GM12891 (cell line): ENCODE measurements around the gene RNF130.
"Not testable (repeated sequence)": the region's sequence is repeated elsewhere in the genome, so short reads cannot be mapped to it uniquely, and the experiment has no call there.

Experiments used
- DNase-seq: peaks from one replicate; pipeline ENCODE4 v3.0.0; 2011; ENCODE audit warnings: low spot score; ENCODE audit not compliant: insufficient read length
- FAIRE-seq: peaks from 2 replicates; lab custom pipeline; 2011; peaks lifted over from hg19 to GRCh38; lab: Jason Lieb, UNC
- PAX5 ChIP-seq: IDR thresholded peaks from 2 replicates; pipeline ENCODE4 v1.6.1; 2011; ENCODE audit warnings: low read length, moderate library complexity, mild to moderate bottlenecking; ENCODE audit not compliant: insufficient read depth, severe bottlenecking
- POLR2A ChIP-seq: IDR thresholded peaks from 2 replicates; pipeline ENCODE4 v1.6.1; 2011; ENCODE audit warnings: low read depth, low read length, control low read depth
- POLR2AphosphoS5 ChIP-seq: IDR thresholded peaks from 2 replicates; pipeline ENCODE4 v1.6.1; 2011; ENCODE audit warnings: low read depth, low read length, control low read depth
- POU2F2 ChIP-seq: IDR thresholded peaks from 2 replicates; pipeline ENCODE4 v1.6.1; 2011; ENCODE audit warnings: low read depth, mild to moderate bottlenecking, control low read depth, low read length, moderate library complexity
- SPI1 ChIP-seq: IDR thresholded peaks from 2 replicates; pipeline ENCODE4 v1.6.1; 2011; ENCODE audit warnings: low read depth, low read length, control low read depth
- TAF1 ChIP-seq: IDR thresholded peaks from 2 replicates; pipeline ENCODE4 v1.6.1; 2011; ENCODE audit warnings: low read depth, low read length, control low read depth

Gene RNF130

GRCh38 chr5:180006141-180006540 is 65.4 kb downstream of the RNF130 start:
- no peak for FAIRE-seq
- TF ChIP-seq PAX5 (no peak), POLR2AphosphoS5 (no peak), SPI1 (no peak), TAF1 (no peak), POLR2A (no peak), POU2F2 (no peak)
- DNase-seq, result no peak

- TF ChIP-seq POU2F2 (no peak), POLR2AphosphoS5 (no peak), POLR2A (no peak), TAF1 (no peak), PAX5 (no peak), SPI1 (no peak)
- no peak for DNase-seq
- FAIRE-seq, result no peak
Measured at GRCh38 chr5:180003127-180003526, 68.4 kb downstream of the RNF130 start.

DNA sequence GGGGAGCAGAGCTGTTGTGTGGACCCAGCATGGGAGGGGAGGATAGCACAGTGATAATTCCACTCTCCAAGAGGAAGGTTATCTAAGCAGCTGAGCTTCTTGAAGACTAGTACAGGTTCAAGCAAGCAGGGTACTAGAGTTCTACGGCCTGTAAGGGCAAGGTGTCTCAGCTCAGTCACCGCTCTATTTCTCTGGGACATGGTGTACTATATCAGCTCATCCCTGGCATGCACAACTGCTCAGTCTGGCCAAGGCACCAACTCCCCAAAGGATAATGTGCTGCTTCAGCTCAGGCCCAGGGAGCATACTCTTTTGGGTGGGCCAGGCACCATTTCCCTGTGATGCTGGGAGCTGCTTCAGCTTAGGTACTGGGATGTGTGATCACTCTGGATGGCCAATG is 69.8 kb downstream of the RNF130 start:
- FAIRE-seq (no peak), DNase-seq (no peak)
- no peak for TF ChIP-seq SPI1
- TF ChIP-seq TAF1, result no peak
- TF ChIP-seq PAX5, result no peak
- TF ChIP-seq POU2F2, result no peak
- no peak for TF ChIP-seq POLR2A
- no peak for TF ChIP-seq POLR2AphosphoS5

DNA sequence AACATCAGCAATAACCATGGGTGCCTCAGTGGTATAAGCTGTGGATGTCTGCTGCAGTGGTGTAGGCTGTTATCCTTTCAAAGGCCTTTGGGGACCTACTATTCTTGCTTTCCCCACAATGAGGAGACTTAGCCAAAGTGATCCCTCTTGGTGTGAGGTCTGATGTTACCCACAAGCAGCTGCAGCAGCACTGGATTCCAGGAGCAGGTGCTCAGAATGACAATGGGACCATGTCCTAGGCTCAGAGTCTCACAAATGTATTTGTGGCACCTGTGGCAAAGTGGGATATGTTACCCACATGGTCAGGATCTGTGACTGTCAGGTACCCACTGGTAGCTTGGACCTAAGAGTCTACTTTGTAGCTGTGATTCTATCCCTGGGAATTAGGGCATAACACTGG is 70.4 kb downstream of the RNF130 start:
- FAIRE-seq, result no peak
- TF ChIP-seq POLR2A (no peak), PAX5 (no peak), POLR2AphosphoS5 (no peak), POU2F2 (no peak), SPI1 (no peak), TAF1 (no peak)
- DNase-seq, result no peak

DNA sequence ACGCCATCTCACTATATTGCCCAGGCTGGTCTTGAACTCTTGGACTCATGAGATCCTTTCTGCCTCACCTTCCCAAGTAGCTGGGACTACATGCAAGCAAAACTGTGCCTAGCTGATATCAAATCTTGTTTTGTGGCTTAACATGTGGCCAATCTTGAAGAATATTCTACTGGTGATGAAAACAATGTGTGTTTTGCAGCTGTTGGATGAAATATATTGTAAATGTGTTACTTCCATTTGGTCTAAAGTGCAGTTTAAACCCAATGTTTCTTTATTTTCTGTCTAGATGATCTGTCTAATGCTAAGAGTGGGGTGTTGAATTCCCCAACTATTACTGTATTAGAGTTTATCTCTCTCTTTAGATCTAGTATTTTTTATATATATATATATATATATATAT is 73.1 kb downstream of the RNF130 start:
- no peak for FAIRE-seq

GRCh38 chr5:179994583-179995323 is 76.8 kb downstream of the RNF130 start:
- no peak for TF ChIP-seq PAX5
- no peak for TF ChIP-seq TAF1
- TF ChIP-seq SPI1, result no peak
- no peak for TF ChIP-seq POLR2A
- no peak for TF ChIP-seq POU2F2
- no peak for TF ChIP-seq POLR2AphosphoS5
- no peak for FAIRE-seq

More for the DNA sequence above, 73.1 kb downstream of the RNF130 start:
- no peak for DNase-seq
- TF ChIP-seq SPI1, result no peak
- TF ChIP-seq POLR2AphosphoS5, result no peak

GRCh38 chr5:179992855-179993254 is 78.7 kb downstream of the RNF130 start:
- not testable (repeated sequence) for FAIRE-seq, DNase-seq

More at GRCh38 chr5:179994583-179995323, 76.8 kb downstream of the RNF130 start:
- no peak for DNase-seq

DNA sequence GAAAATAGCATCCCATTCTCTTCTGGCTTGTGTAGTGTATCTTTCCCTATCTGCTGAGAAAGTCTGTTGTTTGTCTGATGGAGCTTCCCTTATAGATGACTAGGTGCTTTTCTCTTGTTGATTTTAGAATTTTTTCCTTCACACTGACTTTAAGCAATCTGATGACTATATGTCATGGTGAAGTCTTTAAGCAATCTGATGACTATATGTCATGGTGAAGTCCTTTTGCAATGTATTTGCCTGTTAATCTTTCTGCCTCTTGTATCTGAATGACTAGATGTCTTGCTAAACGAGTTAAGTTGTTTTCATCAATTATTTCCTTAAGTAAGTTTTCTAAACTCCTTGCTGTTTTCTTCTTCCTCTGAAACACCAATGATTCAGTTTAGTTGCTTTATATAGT is 80.5 kb downstream of the RNF130 start:
- no peak for TF ChIP-seq PAX5
- TF ChIP-seq POLR2AphosphoS5, result no peak
- no peak for TF ChIP-seq POU2F2
- TF ChIP-seq TAF1, result no peak
- no peak for TF ChIP-seq POLR2A
- no peak for TF ChIP-seq SPI1
- FAIRE-seq (no peak), DNase-seq (no peak)

DNA sequence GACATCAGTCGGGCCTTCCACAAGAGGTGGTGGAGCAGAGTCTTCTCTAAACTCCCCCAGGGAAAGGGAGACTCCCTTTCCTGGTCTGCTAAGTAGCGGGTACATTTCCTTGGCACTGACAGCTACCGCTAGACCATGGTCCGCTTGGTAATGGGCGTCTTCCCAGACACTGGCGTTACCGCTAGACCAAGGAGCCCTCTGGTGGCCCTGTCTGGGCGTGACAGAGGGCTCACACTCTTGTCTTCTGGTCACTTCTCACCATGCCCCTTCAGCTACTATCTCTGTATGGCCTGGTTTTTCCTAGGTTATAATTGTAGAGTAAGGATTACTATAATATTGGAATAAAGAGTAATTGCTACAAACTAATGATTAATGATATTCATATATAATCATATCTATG is 81.0 kb downstream of the RNF130 start:
- DNase-seq, FAIRE-seq: not testable (repeated sequence)

GRCh38 chr5:179986328-179986727 is 85.2 kb downstream of the RNF130 start:
- TF ChIP-seq POLR2AphosphoS5 (no peak), POLR2A (no peak), SPI1 (no peak), POU2F2 (no peak), PAX5 (no peak), TAF1 (no peak)
- FAIRE-seq (no peak), DNase-seq (no peak)

DNA sequence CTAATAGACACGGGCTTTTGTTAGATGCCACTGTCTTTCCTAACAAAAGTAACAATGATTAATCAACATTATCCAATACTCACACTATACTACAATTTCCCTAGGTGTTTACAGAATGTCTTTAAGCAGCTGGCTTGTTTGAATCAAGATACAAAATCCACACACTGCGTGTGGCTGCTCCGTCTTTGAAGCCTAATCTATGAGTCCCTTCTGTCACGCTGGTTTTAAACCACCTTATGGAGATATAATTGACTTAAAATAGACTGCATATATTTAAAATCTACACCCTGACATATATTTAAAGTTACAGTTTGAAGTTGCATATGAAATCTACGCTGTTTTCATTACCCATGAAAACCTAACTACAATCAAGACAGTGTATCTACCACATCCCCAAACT is 89.9 kb downstream of the RNF130 start:
- no peak for DNase-seq
- no peak for FAIRE-seq
- TF ChIP-seq TAF1, result no peak
- TF ChIP-seq PAX5, result no peak
- TF ChIP-seq POLR2A, result no peak
- no peak for TF ChIP-seq SPI1
- TF ChIP-seq POU2F2, result no peak
- TF ChIP-seq POLR2AphosphoS5, result no peak

GRCh38 chr5:179980767-179981166 is 90.8 kb downstream of the RNF130 start:
- DNase-seq (no peak), FAIRE-seq (no peak)
- TF ChIP-seq TAF1 (no peak), PAX5 (no peak), POLR2A (no peak), SPI1 (no peak), POLR2AphosphoS5 (no peak), POU2F2 (no peak)
